Tibial nerve (tissue), 3 donors: ENCODE results near the gene ARHGEF19.

ENCODE experiments used
- CTCF ChIP-seq, 5 experiments: fragments of 200-600 bp in 3 of 5; fragments of 450-650 bp in 2 of 5; sonication (generic) in 3 of 5; IDR thresholded peaks; one replicate each; pipeline ENCODE4 v1.5.1; 2016 to 2019; ENCODE audit warnings: antibody characterized with exemption in 5 of 5, mild to moderate bottlenecking in 3 of 5, moderate library complexity in 2 of 5
- POLR2A ChIP-seq, 2 donors: fragments of 450-650 bp; IDR thresholded peaks; one replicate each; pipeline ENCODE4 v1.6.1; 2017; ENCODE audit warnings: antibody characterized with exemption in 2 of 2, mild to moderate bottlenecking in 2 of 2, moderate library complexity in 2 of 2

GRCh38 chr1:16209847-16210407 lies 2.5 kb downstream of the ARHGEF19 start:
- TF ChIP-seq CTCF (IDR thresholded peaks at IDR 0.05) (no peak), POLR2A (IDR thresholded peaks at IDR 0.05) (no peak)
